GM10266 (cell line): Measurements from ENCODE around the gene PPIB.

Experiments used
- DNase-seq: peaks from one replicate; pipeline ENCODE4 v3.0.0; 2012; ENCODE audit errors: extremely low spot score
- TF ChIP-seq, protein P1 (sequence below): IDR thresholded peaks from 2 replicates; pipeline ENCODE4 v1.5.1; 2012; ENCODE audit warnings: mild to moderate bottlenecking, low read depth; ENCODE audit not compliant: control insufficient read depth, insufficient read depth; ENCODE audit errors: missing control alignments

The PPIB gene

DNA sequence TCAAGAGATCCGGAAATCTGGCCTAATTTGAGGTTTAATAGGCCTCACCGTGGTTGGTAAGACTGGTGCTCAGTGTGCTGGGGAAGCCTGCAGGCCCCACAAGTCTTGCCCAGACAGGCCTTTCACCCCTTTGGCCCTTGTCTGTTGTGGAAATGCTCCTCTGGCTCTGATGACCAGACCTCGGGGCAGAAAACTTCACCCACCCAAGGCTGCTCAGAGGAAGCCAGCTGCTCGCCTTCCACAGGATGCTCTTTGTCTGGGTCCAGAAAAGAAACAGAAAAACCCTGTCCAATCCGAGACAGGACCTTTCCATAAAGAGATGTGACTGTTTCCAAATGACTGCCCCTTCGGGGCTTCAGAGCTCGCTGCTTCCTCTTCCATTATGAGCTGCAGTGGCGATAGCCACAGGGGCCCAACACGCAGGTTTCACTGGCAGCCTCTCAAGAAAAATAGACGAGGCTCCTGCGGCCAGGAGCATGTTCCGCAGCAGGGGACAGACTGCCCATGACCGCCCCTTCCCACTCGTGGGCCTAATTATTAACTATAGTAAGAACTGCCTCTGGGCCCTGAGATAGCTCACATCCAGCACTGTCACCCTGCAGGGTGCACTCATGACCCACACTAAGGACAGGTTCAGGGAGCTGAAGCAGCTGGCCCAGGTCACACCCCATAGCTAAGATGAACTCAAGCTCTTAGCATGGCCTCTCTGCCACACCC is 18.1 kb downstream of the PPIB start:
- TF ChIP-seq, protein P1, sequence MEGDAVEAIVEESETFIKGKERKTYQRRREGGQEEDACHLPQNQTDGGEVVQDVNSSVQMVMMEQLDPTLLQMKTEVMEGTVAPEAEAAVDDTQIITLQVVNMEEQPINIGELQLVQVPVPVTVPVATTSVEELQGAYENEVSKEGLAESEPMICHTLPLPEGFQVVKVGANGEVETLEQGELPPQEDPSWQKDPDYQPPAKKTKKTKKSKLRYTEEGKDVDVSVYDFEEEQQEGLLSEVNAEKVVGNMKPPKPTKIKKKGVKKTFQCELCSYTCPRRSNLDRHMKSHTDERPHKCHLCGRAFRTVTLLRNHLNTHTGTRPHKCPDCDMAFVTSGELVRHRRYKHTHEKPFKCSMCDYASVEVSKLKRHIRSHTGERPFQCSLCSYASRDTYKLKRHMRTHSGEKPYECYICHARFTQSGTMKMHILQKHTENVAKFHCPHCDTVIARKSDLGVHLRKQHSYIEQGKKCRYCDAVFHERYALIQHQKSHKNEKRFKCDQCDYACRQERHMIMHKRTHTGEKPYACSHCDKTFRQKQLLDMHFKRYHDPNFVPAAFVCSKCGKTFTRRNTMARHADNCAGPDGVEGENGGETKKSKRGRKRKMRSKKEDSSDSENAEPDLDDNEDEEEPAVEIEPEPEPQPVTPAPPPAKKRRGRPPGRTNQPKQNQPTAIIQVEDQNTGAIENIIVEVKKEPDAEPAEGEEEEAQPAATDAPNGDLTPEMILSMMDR: peak; percentile 20
- DNase-seq: peak; percentile 84

DNA sequence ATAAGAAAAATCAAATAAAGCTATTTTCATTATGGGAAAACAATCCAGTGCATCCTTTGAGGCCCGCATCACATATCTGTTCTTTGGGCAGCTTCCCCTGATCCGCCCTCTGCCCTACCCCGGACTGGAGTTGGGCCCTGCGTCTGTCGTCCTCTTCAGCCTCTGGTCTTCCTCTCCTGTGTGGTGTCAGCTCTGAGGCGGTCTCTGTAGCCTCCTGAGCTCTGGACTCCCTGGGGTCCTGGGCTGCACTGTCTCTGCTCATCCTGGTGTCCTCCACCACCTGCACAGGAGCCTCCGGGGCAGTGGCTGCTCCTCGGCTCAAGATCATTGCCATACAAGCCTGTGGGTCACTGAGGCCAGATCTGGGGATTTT is 18.6 kb downstream of the PPIB start:
- DNase-seq: no peak
- TF ChIP-seq, protein P1: no peak

DNA sequence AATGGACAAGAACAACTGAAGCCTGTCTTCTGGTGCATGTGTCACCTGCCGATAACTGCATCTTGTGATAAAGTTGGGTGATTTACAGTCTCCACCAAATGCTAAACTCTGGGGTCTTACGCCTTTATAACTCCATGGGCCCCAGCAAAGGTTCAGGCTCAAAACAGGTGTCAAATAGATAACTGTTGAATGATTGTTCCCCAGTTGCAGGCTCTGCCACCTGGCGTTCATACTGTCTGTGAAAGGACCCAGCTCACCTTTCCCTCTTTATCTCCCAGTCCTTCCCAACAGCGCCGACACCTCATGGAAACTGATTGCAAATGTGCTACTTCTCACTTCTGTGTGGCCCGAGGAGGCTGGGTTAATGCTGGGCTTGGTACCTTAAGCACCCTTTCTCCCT is 19.5 kb downstream of the PPIB start:
- TF ChIP-seq, protein P1: no peak
- no peak for DNase-seq

DNA sequence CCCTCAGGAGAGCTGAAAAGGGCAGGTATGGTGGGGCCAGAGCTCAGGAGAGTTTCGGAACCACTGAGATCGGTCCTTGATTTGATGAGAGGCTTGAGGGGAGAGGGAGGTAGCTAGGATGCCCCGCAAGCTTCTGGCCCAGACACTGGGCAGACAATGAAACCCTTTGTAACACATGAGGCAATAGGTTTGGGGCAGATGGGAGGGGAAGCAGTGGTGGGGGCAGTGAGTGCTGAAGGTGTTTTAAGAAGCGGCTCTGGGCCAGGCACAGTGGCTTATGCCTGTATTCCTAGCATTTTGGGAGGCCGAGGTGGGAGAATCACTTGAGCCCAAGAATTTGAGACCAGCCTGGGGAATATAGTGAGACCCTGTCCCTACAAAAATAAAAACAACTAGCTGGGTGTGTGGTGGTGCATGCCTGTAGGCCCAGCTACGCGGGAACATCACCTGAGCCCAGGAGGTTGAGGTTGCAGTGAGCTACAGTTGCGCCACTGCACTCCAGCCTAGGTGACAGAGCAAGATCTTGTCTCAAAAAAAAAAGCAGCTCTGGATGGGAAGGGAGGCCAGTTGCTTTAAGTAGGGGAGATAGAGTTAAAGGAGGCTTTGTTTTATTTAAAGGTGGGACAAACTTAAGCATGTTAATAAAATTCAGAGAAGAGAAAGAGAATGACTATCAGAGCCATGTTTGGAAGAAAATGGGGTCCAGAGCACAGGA is 20.9 kb downstream of the PPIB start:
- no peak for DNase-seq
- TF ChIP-seq, protein P1: no peak

DNA sequence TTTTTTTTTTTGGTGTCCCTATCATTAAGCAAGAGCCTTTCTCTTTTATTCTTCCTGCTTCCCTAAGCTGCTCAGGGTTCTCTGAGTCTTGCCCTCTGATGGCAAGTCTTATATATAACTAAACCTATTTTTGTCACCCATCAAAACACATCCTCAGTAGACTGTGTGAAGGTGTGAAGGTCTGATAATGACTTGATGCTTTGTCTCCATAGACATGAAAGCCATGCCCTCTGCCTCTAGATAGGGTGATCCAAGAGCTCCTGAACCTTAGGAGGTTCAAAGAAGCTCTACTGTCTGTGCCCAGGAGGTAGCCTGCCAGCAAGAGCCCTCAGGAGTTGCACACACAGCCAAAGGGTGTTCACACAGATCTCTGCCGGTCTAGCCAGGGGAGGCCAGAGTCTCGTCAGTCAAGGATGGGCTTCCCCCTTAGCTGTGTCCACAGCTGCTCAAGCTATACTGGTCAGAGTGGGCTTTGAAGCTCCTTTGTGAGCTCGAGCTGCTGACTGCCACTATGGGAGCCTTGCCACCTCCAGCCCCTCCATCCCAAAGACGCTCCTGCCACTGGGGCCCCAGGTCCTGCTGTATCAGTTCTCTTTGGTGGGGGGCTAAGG is 24.4 kb downstream of the PPIB start:
- no peak for DNase-seq
- TF ChIP-seq, protein P1: no peak

DNA sequence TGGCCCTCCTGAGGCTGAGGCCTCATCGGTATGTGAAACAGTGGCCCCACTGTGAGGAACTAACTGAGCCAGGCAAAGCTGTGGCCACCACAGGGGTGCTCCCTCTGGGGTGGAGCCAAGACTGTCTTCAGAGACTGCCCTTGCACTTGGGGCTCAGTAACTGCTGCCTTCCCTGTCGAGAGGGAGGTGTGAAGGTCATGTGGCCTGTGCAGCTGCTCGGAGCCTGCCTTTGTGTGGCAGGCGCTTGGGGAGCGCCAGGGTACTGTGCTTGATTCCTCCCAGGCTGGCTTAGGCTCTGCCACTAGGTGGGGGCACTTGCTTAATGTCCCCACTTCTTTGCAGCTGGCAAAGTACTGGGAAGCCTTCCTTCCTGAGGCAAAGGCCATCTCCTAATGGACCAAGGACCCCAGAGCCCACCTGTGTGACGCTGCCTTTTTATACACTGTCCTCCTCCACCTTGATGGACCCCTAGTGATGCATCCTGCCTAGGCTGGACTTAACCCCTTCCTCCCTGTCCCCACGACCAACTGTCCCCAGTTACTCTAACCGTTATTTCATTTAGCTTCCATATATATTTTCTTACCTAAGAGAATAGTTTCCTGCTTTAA is 25.5 kb downstream of the PPIB start:
- TF ChIP-seq, protein P1: no peak

More for the DNA sequence above, 25.5 kb downstream of the PPIB start:
- DNase-seq: no peak
